ENCODE data around the gene KLHDC4. TPM values are rescaled to one million over a fixed set of nuclear protein-coding genes. Genes with fewer than 3 reads are reported as not detected.

The KLHDC4 gene
- total and polyA plus RNA-seq, 9 of the 15 experiments (the other 6 are each of a cell fraction or from before 2014, with no cell fraction given), result 1.3 to 68.1 (median 32.8) TPM

DNA sequence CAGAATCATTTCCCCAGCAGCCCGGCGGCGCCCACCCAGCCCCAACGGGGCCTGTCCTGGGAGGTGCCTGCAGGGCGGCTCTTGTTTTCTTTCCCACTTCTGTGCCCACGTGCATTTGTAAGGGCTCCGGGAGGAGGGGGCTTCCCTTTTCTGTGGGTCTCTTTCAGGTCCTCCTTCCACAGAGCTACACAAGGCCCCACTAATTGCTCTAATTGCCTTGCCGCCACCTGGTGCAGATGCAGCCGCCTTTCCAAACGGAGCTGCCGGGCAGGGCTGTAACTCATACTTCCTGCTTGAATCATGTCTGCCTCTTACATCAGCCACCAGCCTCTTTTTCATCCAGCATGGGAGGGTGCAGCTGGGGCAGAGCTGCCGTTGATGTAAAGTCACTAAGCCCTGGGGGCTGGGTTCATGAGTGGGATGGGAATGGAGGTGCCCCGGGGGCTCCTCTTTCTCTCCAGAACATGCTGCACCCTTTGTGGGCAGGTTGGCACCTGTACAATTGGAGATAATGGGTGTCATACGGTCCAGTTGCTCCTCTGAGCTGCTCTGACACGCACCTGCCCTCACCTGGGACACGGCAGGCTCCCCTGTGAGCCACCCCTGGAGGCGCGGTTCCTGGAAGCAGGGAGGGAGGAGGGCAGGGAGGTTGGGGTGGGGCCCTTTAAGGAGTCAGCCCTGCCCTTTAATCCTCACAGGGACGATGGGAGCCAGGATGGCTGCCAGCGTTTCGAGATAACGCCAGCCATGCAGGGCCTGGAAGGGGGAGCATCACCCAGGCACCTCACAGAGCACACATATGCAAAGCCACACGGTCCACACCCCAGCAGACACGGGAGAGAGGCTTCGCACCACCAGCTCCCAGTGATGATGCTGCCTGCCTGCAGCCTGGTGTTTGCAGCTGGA is 41.1 kb upstream of the KLHDC4 start (continued):
- TF ChIP-seq, protein P1, sequence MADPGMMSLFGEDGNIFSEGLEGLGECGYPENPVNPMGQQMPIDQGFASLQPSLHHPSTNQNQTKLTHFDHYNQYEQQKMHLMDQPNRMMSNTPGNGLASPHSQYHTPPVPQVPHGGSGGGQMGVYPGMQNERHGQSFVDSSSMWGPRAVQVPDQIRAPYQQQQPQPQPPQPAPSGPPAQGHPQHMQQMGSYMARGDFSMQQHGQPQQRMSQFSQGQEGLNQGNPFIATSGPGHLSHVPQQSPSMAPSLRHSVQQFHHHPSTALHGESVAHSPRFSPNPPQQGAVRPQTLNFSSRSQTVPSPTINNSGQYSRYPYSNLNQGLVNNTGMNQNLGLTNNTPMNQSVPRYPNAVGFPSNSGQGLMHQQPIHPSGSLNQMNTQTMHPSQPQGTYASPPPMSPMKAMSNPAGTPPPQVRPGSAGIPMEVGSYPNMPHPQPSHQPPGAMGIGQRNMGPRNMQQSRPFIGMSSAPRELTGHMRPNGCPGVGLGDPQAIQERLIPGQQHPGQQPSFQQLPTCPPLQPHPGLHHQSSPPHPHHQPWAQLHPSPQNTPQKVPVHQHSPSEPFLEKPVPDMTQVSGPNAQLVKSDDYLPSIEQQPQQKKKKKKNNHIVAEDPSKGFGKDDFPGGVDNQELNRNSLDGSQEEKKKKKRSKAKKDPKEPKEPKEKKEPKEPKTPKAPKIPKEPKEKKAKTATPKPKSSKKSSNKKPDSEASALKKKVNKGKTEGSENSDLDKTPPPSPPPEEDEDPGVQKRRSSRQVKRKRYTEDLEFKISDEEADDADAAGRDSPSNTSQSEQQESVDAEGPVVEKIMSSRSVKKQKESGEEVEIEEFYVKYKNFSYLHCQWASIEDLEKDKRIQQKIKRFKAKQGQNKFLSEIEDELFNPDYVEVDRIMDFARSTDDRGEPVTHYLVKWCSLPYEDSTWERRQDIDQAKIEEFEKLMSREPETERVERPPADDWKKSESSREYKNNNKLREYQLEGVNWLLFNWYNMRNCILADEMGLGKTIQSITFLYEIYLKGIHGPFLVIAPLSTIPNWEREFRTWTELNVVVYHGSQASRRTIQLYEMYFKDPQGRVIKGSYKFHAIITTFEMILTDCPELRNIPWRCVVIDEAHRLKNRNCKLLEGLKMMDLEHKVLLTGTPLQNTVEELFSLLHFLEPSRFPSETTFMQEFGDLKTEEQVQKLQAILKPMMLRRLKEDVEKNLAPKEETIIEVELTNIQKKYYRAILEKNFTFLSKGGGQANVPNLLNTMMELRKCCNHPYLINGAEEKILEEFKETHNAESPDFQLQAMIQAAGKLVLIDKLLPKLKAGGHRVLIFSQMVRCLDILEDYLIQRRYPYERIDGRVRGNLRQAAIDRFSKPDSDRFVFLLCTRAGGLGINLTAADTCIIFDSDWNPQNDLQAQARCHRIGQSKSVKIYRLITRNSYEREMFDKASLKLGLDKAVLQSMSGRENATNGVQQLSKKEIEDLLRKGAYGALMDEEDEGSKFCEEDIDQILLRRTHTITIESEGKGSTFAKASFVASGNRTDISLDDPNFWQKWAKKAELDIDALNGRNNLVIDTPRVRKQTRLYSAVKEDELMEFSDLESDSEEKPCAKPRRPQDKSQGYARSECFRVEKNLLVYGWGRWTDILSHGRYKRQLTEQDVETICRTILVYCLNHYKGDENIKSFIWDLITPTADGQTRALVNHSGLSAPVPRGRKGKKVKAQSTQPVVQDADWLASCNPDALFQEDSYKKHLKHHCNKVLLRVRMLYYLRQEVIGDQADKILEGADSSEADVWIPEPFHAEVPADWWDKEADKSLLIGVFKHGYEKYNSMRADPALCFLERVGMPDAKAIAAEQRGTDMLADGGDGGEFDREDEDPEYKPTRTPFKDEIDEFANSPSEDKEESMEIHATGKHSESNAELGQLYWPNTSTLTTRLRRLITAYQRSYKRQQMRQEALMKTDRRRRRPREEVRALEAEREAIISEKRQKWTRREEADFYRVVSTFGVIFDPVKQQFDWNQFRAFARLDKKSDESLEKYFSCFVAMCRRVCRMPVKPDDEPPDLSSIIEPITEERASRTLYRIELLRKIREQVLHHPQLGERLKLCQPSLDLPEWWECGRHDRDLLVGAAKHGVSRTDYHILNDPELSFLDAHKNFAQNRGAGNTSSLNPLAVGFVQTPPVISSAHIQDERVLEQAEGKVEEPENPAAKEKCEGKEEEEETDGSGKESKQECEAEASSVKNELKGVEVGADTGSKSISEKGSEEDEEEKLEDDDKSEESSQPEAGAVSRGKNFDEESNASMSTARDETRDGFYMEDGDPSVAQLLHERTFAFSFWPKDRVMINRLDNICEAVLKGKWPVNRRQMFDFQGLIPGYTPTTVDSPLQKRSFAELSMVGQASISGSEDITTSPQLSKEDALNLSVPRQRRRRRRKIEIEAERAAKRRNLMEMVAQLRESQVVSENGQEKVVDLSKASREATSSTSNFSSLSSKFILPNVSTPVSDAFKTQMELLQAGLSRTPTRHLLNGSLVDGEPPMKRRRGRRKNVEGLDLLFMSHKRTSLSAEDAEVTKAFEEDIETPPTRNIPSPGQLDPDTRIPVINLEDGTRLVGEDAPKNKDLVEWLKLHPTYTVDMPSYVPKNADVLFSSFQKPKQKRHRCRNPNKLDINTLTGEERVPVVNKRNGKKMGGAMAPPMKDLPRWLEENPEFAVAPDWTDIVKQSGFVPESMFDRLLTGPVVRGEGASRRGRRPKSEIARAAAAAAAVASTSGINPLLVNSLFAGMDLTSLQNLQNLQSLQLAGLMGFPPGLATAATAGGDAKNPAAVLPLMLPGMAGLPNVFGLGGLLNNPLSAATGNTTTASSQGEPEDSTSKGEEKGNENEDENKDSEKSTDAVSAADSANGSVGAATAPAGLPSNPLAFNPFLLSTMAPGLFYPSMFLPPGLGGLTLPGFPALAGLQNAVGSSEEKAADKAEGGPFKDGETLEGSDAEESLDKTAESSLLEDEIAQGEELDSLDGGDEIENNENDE (IDR thresholded peaks at IDR 0.05; ENCODE audit: low read depth, low read length), result no peak
- TF ChIP-seq ZZZ3 (IDR thresholded peaks at IDR 0.05) (peak; percentile 42; the same call in 1 of the 2 replicates), SMARCB1 (IDR thresholded peaks at IDR 0.05; ENCODE audit: insufficient read length, low read depth) (no peak)
- TF ChIP-seq, protein P2, sequence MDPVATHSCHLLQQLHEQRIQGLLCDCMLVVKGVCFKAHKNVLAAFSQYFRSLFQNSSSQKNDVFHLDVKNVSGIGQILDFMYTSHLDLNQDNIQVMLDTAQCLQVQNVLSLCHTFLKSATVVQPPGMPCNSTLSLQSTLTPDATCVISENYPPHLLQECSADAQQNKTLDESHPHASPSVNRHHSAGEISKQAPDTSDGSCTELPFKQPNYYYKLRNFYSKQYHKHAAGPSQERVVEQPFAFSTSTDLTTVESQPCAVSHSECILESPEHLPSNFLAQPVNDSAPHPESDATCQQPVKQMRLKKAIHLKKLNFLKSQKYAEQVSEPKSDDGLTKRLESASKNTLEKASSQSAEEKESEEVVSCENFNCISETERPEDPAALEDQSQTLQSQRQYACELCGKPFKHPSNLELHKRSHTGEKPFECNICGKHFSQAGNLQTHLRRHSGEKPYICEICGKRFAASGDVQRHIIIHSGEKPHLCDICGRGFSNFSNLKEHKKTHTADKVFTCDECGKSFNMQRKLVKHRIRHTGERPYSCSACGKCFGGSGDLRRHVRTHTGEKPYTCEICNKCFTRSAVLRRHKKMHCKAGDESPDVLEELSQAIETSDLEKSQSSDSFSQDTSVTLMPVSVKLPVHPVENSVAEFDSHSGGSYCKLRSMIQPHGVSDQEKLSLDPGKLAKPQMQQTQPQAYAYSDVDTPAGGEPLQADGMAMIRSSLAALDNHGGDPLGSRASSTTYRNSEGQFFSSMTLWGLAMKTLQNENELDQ (CRISPR knock-in tag; IDR thresholded peaks at IDR 0.05; ENCODE audit: borderline replicate concordance), result no peak
- TF ChIP-seq, protein P3, sequence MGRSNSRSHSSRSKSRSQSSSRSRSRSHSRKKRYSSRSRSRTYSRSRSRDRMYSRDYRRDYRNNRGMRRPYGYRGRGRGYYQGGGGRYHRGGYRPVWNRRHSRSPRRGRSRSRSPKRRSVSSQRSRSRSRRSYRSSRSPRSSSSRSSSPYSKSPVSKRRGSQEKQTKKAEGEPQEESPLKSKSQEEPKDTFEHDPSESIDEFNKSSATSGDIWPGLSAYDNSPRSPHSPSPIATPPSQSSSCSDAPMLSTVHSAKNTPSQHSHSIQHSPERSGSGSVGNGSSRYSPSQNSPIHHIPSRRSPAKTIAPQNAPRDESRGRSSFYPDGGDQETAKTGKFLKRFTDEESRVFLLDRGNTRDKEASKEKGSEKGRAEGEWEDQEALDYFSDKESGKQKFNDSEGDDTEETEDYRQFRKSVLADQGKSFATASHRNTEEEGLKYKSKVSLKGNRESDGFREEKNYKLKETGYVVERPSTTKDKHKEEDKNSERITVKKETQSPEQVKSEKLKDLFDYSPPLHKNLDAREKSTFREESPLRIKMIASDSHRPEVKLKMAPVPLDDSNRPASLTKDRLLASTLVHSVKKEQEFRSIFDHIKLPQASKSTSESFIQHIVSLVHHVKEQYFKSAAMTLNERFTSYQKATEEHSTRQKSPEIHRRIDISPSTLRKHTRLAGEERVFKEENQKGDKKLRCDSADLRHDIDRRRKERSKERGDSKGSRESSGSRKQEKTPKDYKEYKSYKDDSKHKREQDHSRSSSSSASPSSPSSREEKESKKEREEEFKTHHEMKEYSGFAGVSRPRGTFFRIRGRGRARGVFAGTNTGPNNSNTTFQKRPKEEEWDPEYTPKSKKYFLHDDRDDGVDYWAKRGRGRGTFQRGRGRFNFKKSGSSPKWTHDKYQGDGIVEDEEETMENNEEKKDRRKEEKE (IDR thresholded peaks at IDR 0.05; ENCODE audit: borderline replicate concordance in 1 of 2, control insufficient read depth in 1 of 2, low read depth in 2 of 2, low read length in 1 of 2), result no peak
